Embryonic facial prominence (tissue), 1 donor: ENCODE measurements around the gene NFASC.

Source experiments
- DNase-seq: peaks from one replicate; pipeline ENCODE4 v3.0.0-alpha.2; 2016; ENCODE audit errors: extremely low spot score

Gene NFASC

DNA sequence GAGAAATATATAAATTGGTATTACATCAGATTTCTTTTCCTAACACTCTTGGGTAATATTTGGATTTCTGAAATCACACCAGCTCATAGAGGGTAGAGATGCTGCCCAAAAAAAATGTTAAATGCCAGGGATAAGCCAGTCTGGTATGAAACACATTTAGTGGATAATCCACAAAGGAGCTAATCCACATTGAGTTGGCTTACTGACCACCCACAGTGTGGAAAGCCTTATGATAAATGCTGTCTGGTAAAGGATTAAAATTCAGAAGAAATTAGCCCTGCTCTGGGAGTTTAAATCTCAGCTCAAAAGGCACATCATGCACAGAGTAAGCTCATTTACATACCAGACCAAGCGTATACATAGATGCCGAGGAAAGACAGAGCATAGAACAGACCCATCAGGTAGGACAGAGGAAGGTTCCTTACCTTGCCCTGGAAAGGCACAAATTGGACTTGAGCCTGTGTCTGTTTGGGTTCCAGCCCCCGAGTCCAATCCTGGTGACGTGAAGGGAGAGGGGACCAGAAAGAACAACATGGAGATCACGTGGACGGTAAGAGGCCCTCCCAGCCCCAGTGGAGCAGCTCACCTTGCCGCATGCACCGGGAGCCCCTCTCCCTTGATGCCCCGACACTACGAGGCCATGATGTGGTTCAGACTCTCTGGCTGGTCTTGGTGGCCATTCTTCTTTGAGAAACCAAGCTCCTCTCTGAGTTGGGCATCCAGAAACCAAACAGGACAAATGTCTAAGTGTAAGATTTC is 109.4 kb downstream of the NFASC start:
- no peak for DNase-seq

DNA sequence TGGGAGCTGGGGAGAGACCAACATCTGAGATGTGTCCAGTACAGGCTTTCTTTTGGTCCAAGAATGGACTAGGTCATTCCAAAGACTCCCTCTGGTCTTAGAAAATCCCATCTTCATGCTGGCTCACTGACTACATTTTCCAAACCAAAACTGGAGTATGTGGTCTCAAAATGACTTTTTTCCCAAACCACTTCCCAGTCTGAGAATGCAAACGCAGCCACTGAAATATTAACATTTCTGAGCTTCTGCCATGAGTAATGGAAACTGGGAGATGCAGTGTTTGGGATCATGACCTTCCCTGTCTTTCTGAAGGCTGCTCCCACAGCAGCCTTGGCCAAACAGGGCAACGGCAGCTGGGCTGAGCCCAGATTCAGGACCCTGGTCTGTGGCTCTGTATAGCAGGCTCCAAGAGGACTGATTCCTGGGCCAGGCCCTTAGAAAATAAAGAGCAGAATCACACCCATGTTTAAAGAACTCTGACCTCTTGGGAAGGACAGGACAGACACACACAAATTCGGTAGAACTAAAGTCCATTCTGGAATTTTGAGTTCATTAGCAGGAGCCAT is 110.3 kb downstream of the NFASC start:
- no peak for DNase-seq

DNA sequence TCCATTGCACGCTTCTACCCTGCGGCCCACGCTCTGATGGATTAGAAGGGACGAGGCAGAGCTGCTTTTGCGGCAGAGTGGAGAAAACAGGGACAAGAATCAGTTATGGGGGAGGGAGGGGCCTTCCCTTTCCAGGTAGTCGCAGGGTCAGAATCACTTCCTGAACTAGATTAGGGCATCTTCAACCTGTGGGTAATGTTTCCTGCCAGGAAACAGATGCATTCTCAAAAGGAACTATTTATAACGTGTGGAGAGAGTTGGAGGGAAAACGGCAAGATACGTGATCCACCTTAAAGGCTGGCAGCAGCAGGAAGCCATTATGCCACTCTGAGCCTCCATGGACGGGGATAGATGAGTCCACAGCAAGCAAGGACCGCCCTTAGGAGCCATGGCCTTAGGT is 112.5 kb downstream of the NFASC start:
- no peak for DNase-seq

GRCh38 chr1:204983881-204984280 is 113.2 kb downstream of the NFASC start:
- no peak for DNase-seq

GRCh38 chr1:204984499-204984898 is 113.8 kb downstream of the NFASC start:
- no peak for DNase-seq

GRCh38 chr1:204986181-204986580 is 115.5 kb downstream of the NFASC start:
- no peak for DNase-seq

GRCh38 chr1:204987689-204988088 is 117.0 kb downstream of the NFASC start:
- no peak for DNase-seq

- no peak for DNase-seq
Measured at GRCh38 chr1:204988196-204988595, 117.5 kb downstream of the NFASC start.

DNA sequence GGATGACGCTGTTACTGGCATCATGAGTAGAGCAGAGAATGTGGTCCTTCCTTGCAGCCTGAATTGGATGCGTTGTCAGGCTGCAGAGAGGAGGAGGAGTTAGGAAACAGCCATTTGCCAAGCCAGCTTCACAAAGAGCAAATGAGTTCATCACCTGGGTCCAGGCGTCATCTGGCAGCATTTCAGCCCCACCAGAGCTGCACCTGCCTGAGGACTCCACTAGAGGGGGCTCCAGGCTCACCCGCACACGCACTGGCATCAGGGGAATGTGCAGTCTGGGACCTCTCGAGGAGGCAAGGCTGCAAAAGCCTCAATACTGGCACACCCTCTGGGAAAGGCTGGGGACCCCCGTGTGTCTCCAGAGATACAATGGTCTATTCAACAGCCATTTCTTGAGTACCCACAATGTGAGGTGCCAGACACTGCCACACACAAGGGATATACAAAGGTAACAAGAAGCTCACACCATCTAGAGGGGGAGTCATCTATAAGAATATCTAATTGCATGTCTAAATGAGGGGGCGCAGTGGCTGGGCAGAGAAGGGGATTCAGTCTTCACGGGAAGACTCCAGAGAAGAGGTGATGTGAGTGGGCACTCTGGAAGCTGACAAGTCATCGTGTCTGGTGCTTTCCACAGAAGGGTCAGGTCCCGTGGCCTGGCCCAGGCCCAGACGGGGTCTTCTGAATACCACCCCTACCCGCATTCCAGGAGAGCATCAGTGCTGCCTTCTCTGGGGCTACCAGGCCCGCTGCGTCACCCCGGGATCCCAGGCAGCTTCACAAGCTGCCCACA is 118.8 kb downstream of the NFASC start:
- DNase-seq, result no peak

DNA sequence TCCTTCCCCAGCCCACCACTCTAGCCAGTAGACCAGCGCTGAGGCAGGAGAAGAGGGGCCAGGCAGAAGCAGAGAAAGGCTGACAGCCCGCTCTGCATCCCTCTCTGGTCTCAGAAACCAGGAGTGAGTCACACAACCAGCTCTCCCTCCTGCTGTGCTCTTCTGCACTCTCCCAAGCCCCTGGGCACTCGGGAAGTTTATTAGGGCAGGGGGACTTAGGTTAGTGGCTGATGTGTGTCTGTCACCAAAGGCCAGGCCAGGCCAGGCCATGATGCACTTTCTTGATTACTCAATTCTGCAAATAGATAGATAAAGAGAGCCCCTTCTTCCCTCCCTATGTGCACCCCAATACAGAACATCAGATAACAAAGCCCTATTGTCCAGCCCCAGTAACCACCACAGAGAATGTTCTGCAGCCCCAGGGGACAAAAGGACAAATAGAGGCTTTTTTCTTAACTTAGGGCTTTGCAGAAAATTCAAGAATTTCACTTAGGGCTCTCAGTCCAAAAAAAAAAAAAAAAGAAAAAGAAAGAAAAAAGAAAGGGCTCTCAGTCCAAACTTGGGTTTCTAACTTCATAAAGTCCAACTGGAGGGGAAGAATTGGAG is 119.5 kb downstream of the NFASC start:
- DNase-seq, result no peak

- no peak for DNase-seq
Measured at GRCh38 chr1:204990721-204991341, 120.2 kb downstream of the NFASC start.

DNA sequence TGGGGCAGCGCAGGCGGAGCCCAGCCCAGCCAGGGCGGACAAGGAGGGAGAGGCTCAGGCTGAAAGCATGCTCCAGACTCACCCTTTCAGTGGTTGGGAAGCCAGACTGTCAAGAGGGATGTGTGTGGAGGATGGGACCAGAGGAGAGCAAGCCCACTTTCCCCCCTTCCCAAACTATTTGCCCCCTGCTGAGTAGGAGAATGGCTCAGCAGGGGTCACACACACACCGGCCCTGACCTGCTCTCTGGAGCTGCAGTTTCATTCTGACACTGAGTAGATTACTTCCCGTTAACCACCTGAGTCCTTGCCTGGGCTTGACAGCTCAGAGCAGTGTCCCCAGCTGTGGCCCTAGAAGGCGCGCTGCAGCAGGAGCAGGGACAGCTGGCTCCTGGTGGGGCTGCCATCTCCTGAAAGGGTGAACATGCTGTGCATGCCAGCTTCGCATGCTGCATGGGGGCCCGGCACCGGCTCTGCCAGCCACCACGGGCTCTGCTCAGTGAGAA is 120.7 kb downstream of the NFASC start:
- DNase-seq, result no peak

DNA sequence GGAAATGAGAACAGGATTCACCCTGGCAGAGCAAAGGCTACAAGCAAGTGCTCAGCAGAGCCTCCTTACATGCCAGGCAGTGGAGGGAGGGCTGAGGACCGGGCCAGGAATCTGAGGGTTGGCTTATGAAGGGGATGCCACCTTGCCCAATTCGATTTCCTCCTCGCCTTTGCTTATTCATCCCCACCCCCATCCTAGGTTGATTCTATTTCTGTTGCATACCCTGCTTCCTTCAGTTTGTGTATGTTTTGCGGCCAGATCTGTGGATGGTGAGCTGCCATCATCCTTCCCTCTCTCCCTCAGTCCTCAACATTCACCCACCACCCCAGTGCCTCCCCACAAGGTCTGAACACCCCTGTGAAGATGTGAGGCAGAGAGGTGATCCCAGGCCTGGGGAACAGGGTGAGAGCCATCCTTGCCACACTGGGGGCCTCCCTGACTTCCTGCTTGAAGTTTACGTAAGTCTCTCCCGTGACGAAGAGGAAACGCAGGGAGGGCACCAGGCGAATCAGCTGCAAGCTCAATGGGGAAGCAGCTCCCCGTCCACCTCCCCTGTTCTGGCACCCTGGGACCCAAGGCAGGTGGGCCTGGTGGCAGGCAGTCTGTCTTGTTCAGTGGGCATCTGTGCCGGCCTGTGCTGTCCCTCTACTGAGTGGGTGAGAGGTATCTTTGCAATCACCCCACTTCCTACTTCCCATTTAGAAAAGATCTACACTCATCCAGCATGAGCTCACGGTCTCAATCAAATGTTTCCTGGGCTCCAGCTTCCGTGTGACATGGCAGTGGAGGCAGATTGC is 121.7 kb downstream of the NFASC start:
- no peak for DNase-seq

- no peak for DNase-seq
Measured at GRCh38 chr1:204992998-204993314, 122.3 kb downstream of the NFASC start.

DNA sequence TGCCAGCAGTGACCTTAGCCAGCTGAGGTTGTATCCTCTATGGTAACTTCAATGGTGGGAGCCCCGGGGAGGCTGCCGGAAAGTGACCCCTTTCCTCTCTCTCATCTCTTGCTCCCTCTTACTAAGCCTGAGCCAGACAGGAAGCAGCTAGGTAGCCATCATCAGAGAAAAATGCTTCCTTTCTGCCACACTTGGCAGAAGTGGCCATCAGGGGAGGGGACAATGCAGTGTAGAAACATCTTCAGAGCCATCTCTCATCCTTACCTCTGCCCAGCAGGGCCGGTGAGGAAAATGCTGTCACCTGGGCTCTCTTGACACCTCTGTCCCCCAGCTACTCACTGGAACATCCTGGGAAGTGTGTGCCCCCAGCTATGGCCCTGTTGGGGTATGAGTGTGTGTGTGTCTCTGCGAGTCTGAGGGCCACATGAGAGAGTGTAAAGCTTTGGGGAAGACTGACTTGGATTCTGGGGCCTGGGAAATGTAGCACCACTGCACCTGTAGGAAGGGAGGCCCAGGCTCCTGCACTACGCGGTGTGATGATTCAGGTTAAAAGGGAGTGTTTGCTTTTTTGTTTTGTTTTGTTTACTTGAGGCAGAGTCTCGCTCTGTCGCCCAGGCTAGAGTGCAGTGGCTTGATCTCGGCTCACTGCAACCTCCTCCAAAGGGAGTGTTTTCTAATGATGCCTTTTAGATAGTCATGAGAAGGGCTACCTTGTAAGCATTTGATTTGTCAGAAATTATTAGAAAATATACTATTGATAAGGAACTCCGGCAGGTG is 123.6 kb downstream of the NFASC start:
- DNase-seq, result no peak

GRCh38 chr1:204996981-204997380 is 126.3 kb downstream of the NFASC start:
- DNase-seq, result no peak

DNA sequence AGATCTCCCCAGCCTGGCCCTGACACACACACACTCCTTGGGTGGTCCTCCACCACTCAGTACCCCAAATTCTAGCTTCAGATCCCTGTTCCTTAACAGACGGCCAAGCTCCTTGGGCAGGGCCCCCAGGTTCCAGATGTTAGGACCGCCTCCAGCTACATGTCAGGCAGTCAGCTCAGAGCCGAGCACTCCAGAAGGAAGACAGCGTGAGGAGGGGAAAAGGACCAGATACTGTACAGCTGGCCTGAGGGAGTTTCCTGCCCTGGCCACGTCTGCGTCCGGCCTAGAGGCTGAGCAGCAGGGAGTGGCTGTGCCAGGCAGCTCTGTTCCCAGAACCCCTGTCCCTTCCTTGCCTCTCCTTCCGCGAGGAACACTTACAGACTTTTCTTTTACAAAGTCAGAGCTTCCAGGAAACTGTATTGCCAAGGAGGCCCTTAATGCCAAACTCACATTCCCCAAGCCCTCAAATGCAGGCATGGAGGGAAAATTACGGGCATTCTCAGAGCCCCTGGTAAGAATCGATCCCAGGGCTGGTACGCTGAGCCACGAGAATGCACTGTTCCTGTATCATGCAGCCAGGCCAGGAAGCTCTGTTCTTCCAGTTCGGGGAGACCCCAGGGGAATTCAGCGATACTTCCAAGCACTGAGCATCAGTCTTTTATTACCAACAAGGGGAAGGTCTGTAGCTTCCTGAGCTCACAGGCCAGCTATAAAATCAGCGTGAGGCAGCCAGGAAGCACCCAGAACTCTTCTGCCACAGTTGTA is 127.1 kb downstream of the NFASC start:
- DNase-seq, result no peak

GRCh38 chr1:205001162-205001561 is 130.5 kb downstream of the NFASC start:
- no peak for DNase-seq

- no peak for DNase-seq
Measured at GRCh38 chr1:205002705-205003104, 132.0 kb downstream of the NFASC start.
